Mucosa of descending colon (tissue), 3 donors: ENCODE results near the gene SLC46A1. TPM values are rescaled to one million over a fixed set of nuclear protein-coding genes. Genes with fewer than 3 reads are reported as not detected.

Source experiments
- ATAC-seq: fragments of 200-7000 bp; cut with Tn5 transposase; one replicate; pipeline ENCODE4 v1.9.1; 2020; ENCODE audit warnings: mild to moderate bottlenecking, moderate library complexity
- DNase-seq, 3 donors: peaks; one replicate each; pipeline ENCODE4 v3.0.0-alpha.2; 2020
- H3K36me3 ChIP-seq: fragments of 200-600 bp; one replicate; pipeline ENCODE4 v1.8.0; 2021; ENCODE audit warnings: low read depth, mild to moderate bottlenecking
- H3K4me1 ChIP-seq: fragments of 200-600 bp; one replicate; pipeline ENCODE4 v1.8.0; 2021; ENCODE audit warnings: low read depth, mild to moderate bottlenecking
- H3K4me3 ChIP-seq: fragments of 200-600 bp; one replicate; pipeline ENCODE4 v1.8.0; 2021; ENCODE audit warnings: mild to moderate bottlenecking
- H3K9me3 ChIP-seq: fragments of 200-600 bp; one replicate; pipeline ENCODE4 v1.8.0; 2021; ENCODE audit warnings: mild to moderate bottlenecking
- CTCF ChIP-seq: fragments of 200-600 bp; IDR thresholded peaks from one replicate; pipeline ENCODE4 v1.8.0; 2022; ENCODE audit warnings: antibody characterized with exemption, mild to moderate bottlenecking
- intact Hi-C, 2 donors: fragments of 100-400 bp; cut with DNase I in 1 of 2; cut with micrococcal nuclease in 1 of 2; formaldehyde crosslinking; loops; one replicate each; pipeline versions ENCODE4 v1.11.0 to v1.11.1; 2022; cut with DNase I, micrococcal nuclease
- microRNA-seq: library from miRNA; unstranded; fragments of <30 nt; microRNA quantifications from one replicate; pipeline ENCODE4, GENCODE V29; 2019
- total RNA-seq, 3 donors: library from RNA; stranded (reverse); fragmentation: NEBNext Ultra II Directional in 2 of 3; extraction: Animal tissue kit (Norgen Biotek cat#: 25700) in 2 of 3; gene quantifications; one replicate each; pipeline versions ENCODE4 v1.2.1 to v1.2.4, GENCODE V29; 2021 to 2023
- donor health status: DM: no; HTN: no; CAD: no; lungs with moderate emphysema.
- donor health status: DM: no; HTN: no; CAD: no.
- donor health status: DM: no; HTN: yes; CAD: no.

Gene SLC46A1
- total RNA-seq, 3 donors from 2014 or later, result 4.2 to 10.0 (median 8.6) TPM

GRCh38 chr17:28346746-28347246, 59.2 kb downstream of the SLC46A1 start:
- no peaks in the 10 kb centered on the region for H3K9me3 ChIP-seq
- no peak overlapping the region for H3K4me3 ChIP-seq
- intact Hi-C loops, result no loop called here
- H3K36me3 ChIP-seq, result peaks cover 10% of the 10 kb centered on the region
- DNase-seq, result no peak
- no peaks in the 10 kb centered on the region for H3K4me1 ChIP-seq
- TF ChIP-seq CTCF, result no peak
- no peak for ATAC-seq

- no peak overlapping the region for H3K4me3 ChIP-seq
- no peak for TF ChIP-seq CTCF
Observed at GRCh38 chr17:28346199-28346580, 59.8 kb downstream of the SLC46A1 start.

GRCh38 chr17:28345419-28346198, 60.4 kb downstream of the SLC46A1 start:
- TF ChIP-seq CTCF, result no peak
- intact Hi-C loops, result no loop called here
- ATAC-seq (no peak), DNase-seq (no peak)
- H3K4me3 ChIP-seq, result no peak overlapping the region
- no peaks in the 10 kb centered on the region for H3K4me1 ChIP-seq
- H3K36me3 ChIP-seq, result peaks cover 10% of the 10 kb centered on the region
- no peaks in the 10 kb centered on the region for H3K9me3 ChIP-seq

More at GRCh38 chr17:28346199-28346580, 59.8 kb downstream of the SLC46A1 start:
- no peaks in the 10 kb centered on the region for H3K9me3 ChIP-seq
- ATAC-seq (no peak), DNase-seq (no peak)
- intact Hi-C loops, result no loop called here
- peaks cover 10% of the 10 kb centered on the region for H3K36me3 ChIP-seq
- no peaks in the 10 kb centered on the region for H3K4me1 ChIP-seq

Small RNAs within 50 kb of the gene (microRNA-seq; reads per million reads assigned to microRNA genes)
- gene MIR4723, result not detected

Other genes with a start within 250 kb of the SLC46A1 start
- 10 to 100 TPM; 14.3 to 25.1 (median 18.1) TPM for gene TMEM97, start 87.0 kb downstream of the SLC46A1 start, total RNA-seq
- gene IFT20, start 70.7 kb downstream of the SLC46A1 start, total RNA-seq, result 10 to 100 TPM; 23.6 to 44.1 (median 28.0) TPM
- gene TNFAIP1, start 70.5 kb downstream of the SLC46A1 start, total RNA-seq, result 10 to 100 TPM; 36.8 to 38.4 (median 36.8) TPM
- 10 to 100 TPM; 71.7 to 82.4 (median 81.3) TPM for gene POLDIP2, start 48.7 kb downstream of the SLC46A1 start, total RNA-seq
- gene SEBOX, start 41.0 kb downstream of the SLC46A1 start, total RNA-seq, result not detected
- under 1 TPM; 0.23 to 0.39 (median 0.35) TPM for gene VTN, start 35.9 kb downstream of the SLC46A1 start, total RNA-seq
- 10 to 100 TPM; 12.8 to 16.4 (median 15.0) TPM for gene SARM1, start 34.5 kb downstream of the SLC46A1 start, total RNA-seq
- gene SLC13A2, start 67.4 kb upstream of the SLC46A1 start, total RNA-seq, result 10 to 100 TPM; 14.9 to 87.0 (median 17.1) TPM
- under 1 TPM in 2 of 3 donors, not detected in 1; 0.46 to 0.69 TPM for gene FOXN1, start 100.1 kb upstream of the SLC46A1 start, total RNA-seq
- 10 to 100 TPM; 20.5 to 32.3 (median 23.2) TPM for gene UNC119, start 146.4 kb upstream of the SLC46A1 start, total RNA-seq
- 100 to 1,000 TPM in 1 of 3 donors, 10 to 100 TPM in 2; 52.2 to 100 (median 88.5) TPM for gene PIGS, start 165.3 kb upstream of the SLC46A1 start, total RNA-seq
- 10 to 100 TPM; 15.3 to 25.4 (median 19.7) TPM for gene ALDOC, start 170.7 kb upstream of the SLC46A1 start, total RNA-seq
- 10 to 100 TPM in 2 of 3 donors, 1 to 10 TPM in 1; 7.2 to 30.3 (median 15.1) TPM for gene SPAG5, start 192.8 kb upstream of the SLC46A1 start, total RNA-seq
- gene RSKR, start 208.0 kb upstream of the SLC46A1 start, total RNA-seq, result 10 to 100 TPM; 10.0 to 15.1 (median 11.1) TPM
- gene BLTP2, start 238.9 kb upstream of the SLC46A1 start, total RNA-seq, result 100 to 1,000 TPM; 131 to 159 (median 134) TPM